HEK293 (cell line): Measurements from ENCODE around the gene SH3RF1.

Experiments used
- YY1 ChIP-seq: fragments of 450-650 bp; formaldehyde crosslinking; IDR thresholded peaks from 2 replicates; pipeline ENCODE4 v1.5.1; 2018; ENCODE audit warnings: missing biosample characterization, missing genetic modification characterization
- ZBTB7A ChIP-seq: fragments of 450-650 bp; formaldehyde crosslinking; IDR thresholded peaks from 2 replicates; pipeline ENCODE4 v1.5.1; 2016; ENCODE audit warnings: low read depth, missing biosample characterization, missing genetic modification characterization
- ZFP3 ChIP-seq: fragments of 450-650 bp; formaldehyde crosslinking; IDR thresholded peaks from 2 replicates; pipeline ENCODE4 v1.5.1; 2016; ENCODE audit warnings: low read depth, missing biosample characterization, missing genetic modification characterization
- ZNF121 ChIP-seq: fragments of 450-650 bp; formaldehyde crosslinking; IDR thresholded peaks from 2 replicates; pipeline ENCODE4 v1.5.1; 2016; ENCODE audit warnings: missing biosample characterization, missing genetic modification characterization
- ZNF223 ChIP-seq: fragments of 450-650 bp; formaldehyde crosslinking; IDR thresholded peaks from 2 replicates; pipeline ENCODE4 v1.5.1; 2016; ENCODE audit warnings: missing biosample characterization, missing genetic modification characterization
- ZNF529 ChIP-seq: fragments of 450-650 bp; formaldehyde crosslinking; IDR thresholded peaks from 2 replicates; pipeline ENCODE4 v1.5.1; 2017; ENCODE audit warnings: missing genetic modification characterization, missing biosample characterization; ENCODE audit not compliant: insufficient replicate concordance
- ZXDB ChIP-seq: fragments of 450-650 bp; formaldehyde crosslinking; IDR thresholded peaks from 2 replicates; pipeline ENCODE4 v1.5.1; 2016; ENCODE audit warnings: missing biosample characterization, missing genetic modification characterization
- TF ChIP-seq, protein P1 (sequence below): fragments of 450-650 bp; formaldehyde crosslinking; IDR thresholded peaks from 2 replicates; pipeline ENCODE4 v1.5.1; 2016; ENCODE audit warnings: missing biosample characterization, missing genetic modification characterization
- TF ChIP-seq, protein P2 (sequence below): fragments of 450-650 bp; formaldehyde crosslinking; IDR thresholded peaks from 2 replicates; pipeline ENCODE4 v1.5.1; 2017; ENCODE audit warnings: missing biosample characterization, missing genetic modification characterization

DNA sequence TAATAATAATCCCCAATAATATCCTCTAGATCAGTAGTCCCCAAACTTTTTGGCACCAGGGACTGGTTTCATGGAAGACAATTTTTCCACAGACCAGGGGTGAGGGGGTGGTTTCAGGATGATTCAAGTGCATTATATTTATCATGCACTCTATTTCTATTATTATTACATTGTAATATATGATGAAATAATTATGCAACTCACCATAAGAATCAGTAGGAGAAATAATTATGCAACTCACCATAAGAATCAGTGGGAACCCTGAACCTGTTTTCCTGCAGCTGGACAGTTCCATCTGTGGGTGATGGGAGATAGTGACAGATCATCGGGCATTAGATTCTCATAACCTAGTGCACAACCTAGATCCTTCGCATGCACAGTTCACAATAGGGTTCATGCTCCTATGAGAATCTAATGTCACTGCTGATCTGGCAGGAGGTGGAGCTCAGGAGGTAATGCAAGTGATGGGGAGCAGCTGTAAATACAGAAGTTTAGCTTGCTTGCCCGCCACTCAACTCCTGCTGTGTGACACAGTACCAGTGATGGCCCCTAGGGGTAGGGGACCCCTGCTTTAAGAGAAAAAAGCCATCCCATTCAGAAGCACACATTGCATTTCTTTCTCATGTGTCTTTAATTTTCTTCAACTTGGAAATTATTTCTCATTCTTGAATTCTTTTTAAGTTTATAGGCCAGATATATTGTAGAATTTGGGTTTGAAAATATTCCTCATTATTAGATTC, 16.0 kb upstream of the SH3RF1 start:
- TF ChIP-seq ZNF529 (tag by site-specific recombination): no peak
- no peak for TF ChIP-seq ZFP3 (tag by site-specific recombination)
- TF ChIP-seq, protein P1, sequence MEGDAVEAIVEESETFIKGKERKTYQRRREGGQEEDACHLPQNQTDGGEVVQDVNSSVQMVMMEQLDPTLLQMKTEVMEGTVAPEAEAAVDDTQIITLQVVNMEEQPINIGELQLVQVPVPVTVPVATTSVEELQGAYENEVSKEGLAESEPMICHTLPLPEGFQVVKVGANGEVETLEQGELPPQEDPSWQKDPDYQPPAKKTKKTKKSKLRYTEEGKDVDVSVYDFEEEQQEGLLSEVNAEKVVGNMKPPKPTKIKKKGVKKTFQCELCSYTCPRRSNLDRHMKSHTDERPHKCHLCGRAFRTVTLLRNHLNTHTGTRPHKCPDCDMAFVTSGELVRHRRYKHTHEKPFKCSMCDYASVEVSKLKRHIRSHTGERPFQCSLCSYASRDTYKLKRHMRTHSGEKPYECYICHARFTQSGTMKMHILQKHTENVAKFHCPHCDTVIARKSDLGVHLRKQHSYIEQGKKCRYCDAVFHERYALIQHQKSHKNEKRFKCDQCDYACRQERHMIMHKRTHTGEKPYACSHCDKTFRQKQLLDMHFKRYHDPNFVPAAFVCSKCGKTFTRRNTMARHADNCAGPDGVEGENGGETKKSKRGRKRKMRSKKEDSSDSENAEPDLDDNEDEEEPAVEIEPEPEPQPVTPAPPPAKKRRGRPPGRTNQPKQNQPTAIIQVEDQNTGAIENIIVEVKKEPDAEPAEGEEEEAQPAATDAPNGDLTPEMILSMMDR (tag by site-specific recombination): no peak
- TF ChIP-seq ZNF121 (tag by site-specific recombination): no peak
- TF ChIP-seq, protein P2, sequence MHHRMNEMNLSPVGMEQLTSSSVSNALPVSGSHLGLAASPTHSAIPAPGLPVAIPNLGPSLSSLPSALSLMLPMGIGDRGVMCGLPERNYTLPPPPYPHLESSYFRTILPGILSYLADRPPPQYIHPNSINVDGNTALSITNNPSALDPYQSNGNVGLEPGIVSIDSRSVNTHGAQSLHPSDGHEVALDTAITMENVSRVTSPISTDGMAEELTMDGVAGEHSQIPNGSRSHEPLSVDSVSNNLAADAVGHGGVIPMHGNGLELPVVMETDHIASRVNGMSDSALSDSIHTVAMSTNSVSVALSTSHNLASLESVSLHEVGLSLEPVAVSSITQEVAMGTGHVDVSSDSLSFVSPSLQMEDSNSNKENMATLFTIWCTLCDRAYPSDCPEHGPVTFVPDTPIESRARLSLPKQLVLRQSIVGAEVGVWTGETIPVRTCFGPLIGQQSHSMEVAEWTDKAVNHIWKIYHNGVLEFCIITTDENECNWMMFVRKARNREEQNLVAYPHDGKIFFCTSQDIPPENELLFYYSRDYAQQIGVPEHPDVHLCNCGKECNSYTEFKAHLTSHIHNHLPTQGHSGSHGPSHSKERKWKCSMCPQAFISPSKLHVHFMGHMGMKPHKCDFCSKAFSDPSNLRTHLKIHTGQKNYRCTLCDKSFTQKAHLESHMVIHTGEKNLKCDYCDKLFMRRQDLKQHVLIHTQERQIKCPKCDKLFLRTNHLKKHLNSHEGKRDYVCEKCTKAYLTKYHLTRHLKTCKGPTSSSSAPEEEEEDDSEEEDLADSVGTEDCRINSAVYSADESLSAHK: no peak
- TF ChIP-seq ZXDB (tag by site-specific recombination): no peak
- no peak for TF ChIP-seq YY1
- no peak for TF ChIP-seq ZBTB7A
- TF ChIP-seq ZNF223 (tag by site-specific recombination): no peak
